AG04449 (cell line): ENCODE measurements around the gene BDKRB2.

Source experiments
- CTCF ChIA-PET: fragments of 350-600 bp; formaldehyde crosslinking; extraction: SDS; loops from one replicate; lab custom pipeline; 2021; ENCODE audit warnings: antibody characterized with exemption; lab: Yijun Ruan, JAX
- POLR2A ChIA-PET: fragments of 400-600, 350-600 bp; formaldehyde crosslinking; extraction: SDS; loops from one replicate; lab custom pipeline; 2020; ENCODE audit warnings: antibody characterized with exemption, inconsistent platforms; lab: Yijun Ruan, JAX
- DNase-seq: peaks from one replicate; pipeline ENCODE4 v3.0.0-alpha.2; 2010; ENCODE audit warnings: low read depth, low spot score
- H3K4me3 ChIP-seq: 2 replicates; pipeline ENCODE4 v1.5.1; 2011; ENCODE audit warnings: low read depth, mild to moderate bottlenecking, control low read depth, low read length
- CTCF ChIP-seq: IDR thresholded peaks from one replicate; pipeline ENCODE4 v1.5.1; 2011; ENCODE audit warnings: mild to moderate bottlenecking, moderate library complexity, low read length, control low read depth, inconsistent platforms; ENCODE audit not compliant: insufficient read depth; ENCODE audit errors: missing control alignments

Gene BDKRB2

GRCh38 chr14:96267916-96268315, 63.3 kb downstream of the BDKRB2 start:
- CTCF ChIA-PET, result interaction anchor here (2.7 to 9.0 kb wide), 2 partner anchors 6 to 167 kb away, joined by 16 to 98 read pairs; no protein-coding TSS in a partner anchor
- TF ChIP-seq CTCF, result no peak
- H3K4me3 ChIP-seq, result no peak overlapping the region
- POLR2A ChIA-PET, result no interaction called here
- no peak for DNase-seq

GRCh38 chr14:96268431-96269358, 64.1 kb downstream of the BDKRB2 start:
- POLR2A ChIA-PET, result interaction anchor here (1.0 to 1.4 kb wide), 3 partner anchors 13 to 22 kb away, joined by 3 to 4 read pairs (median 4); partner anchors contain the start of gene BDKRB1
- no peak overlapping the region for H3K4me3 ChIP-seq
- TF ChIP-seq CTCF, result no peak
- CTCF ChIA-PET, result interaction anchor here (0.9 to 9.0 kb wide), 6 partner anchors 5 to 170 kb away, joined by 3 to 98 read pairs (median 5); no protein-coding TSS in a partner anchor
- DNase-seq, result peak; percentile 88

DNA sequence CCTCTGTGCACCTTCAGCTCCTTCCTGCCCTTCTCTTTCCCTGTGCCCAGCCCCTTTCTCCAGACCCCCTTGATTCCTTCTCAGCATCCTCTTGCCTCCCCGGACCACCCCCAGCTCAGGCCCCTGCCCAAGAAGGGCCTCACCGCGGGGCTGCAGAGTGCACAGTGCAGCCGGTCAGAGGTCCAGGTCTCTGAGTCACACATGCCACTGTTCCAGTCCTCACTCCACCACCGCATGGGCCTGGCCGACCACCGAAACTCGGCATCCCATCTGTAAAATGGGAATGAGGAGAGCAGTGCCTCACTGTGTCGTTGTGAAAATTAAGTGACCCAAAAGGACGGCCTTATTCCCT, 64.7 kb downstream of the BDKRB2 start:
- TF ChIP-seq CTCF, result no peak
- no peak for DNase-seq
- ChIA-PET POLR2A (interaction anchor here (1.0 to 1.4 kb wide), 3 partner anchors 14 to 23 kb away, joined by 3 to 4 read pairs (median 4); partner anchors contain the start of gene BDKRB1), CTCF (interaction anchor here (0.9 to 2.7 kb wide), 5 partner anchors 9 to 171 kb away, joined by 3 to 16 read pairs (median 4); no protein-coding TSS in a partner anchor)
- H3K4me3 ChIP-seq, result no peak overlapping the region

DNA sequence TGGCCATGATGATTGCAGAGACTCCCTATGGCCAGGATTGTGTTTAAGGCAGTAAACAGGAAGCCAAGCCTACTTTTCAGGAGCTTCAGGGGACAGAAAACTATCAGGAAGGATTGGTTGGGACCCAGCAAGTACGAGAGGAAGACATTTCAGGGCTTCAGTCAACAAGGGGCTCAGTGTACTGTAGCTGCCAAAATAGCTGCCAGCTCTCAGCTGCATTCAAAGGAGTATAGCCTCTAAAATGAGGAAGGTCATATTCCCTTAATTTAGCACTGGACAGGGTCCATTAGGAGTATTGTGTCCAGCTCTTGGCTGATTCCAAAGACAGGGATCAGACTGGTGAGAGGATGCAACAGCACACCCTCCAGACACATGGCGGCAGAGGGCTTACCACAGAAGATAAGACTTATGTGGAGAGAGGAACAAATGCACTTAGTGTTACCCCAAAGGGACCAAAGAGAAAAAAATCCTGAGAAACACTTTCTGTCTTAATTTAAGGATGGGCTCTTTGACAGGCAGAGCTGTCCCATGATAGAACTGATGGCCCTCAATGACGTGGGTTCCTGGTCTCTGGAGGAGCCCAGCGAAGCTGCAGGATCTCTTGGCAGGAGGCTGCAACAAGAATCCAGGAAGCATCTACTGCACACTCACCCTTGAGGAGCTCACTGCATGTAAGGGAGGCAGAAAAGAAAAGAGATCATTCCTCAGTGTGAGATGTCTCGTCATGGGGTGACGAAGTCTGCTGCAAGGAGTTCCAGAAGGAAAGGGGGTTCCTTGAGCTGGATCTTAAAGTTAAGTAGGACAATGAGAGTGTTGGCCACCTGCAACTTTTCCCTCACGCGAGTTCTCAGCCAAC, 66.2 kb downstream of the BDKRB2 start:
- DNase-seq, result no peak
- CTCF ChIA-PET, result interaction anchor here (1.1 to 18.8 kb wide), 7 partner anchors 7 to 271 kb away, joined by 3 to 746 read pairs (median 73); partner anchors contain the start of gene BDKRB1
- TF ChIP-seq CTCF, result no peak
- POLR2A ChIA-PET, result no interaction called here
- H3K4me3 ChIP-seq, result no peak overlapping the region

DNA sequence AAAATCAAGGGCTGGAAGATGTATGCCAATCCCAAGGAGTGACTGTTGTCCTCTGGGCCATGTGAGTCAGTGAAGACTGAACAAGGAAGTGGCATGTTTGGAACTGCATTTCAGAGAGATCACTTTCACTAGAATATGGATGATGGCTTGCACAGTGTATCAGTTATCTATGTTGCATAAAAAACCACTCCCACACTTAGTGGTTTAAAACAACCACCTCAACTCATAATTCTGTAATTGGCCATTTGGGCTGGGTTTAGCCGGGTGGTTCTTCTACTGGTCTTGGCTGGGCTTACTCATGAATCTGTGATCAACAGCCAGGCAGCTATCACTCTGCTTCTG, 66.8 kb downstream of the BDKRB2 start:
- no peak for TF ChIP-seq CTCF
- ChIA-PET CTCF (interaction anchor here (1.1 to 18.8 kb wide), 7 partner anchors 8 to 271 kb away, joined by 3 to 746 read pairs (median 73); partner anchors contain the start of gene BDKRB1), POLR2A (no interaction called here)
- H3K4me3 ChIP-seq, result no peak overlapping the region
- no peak for DNase-seq
